Skeletal muscle cell (primary cell): Measurements from ENCODE around the gene MRPS7.
A peak's percentile ranks its signal among the peaks of the same experiment; 100 is the strongest.

Experiments used
- DNase-seq: peaks from one replicate; pipeline ENCODE4 v3.0.0-alpha.2; 2010; ENCODE audit warnings: low read depth
- H3K4me3 ChIP-seq: 2 replicates; pipeline ENCODE4 v1.5.1; 2011; ENCODE audit warnings: low read depth, mild to moderate bottlenecking, control low read depth, low read length, moderate library complexity

Gene MRPS7

GRCh38 chr17:75261336-75262111 is at the start of gene MRPS7, which contains the start of gene GGA3:
Gene MRPS7 (plus strand): TSS chr17:75261879. CDS start chr17:75261901, 22 bp downstream.
Gene GGA3 (minus strand): TSS chr17:75261606. CDS start chr17:75261587, 19 bp downstream.
- peak within 1 kb of the TSS; percentile 68 for H3K4me3 ChIP-seq
- peak; percentile 69 for DNase-seq

DNA sequence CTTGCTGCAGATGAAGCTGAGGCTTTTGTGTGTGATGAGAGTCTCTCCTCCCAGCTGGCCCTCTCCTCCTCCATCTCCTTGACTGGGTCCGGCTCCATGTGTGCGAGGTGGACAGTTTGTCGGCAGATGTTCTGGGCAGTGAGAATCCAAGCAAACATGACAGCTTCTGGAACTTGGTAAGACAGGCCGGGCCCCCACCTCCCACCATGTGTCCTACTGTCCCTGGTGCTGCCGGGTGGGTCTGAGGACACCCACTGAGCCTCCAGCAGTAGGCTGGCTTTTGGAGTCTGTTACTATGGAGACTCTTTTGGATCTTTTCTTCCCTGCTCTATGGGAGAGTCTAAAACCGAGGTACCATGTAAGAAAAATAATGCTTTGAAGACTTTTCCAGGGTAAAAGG is 43.5 kb upstream of the MRPS7 start:
- DNase-seq: no peak
- no peak overlapping the region for H3K4me3 ChIP-seq

GRCh38 chr17:75219815-75220214 is 41.9 kb upstream of the MRPS7 start:
- no peak overlapping the region for H3K4me3 ChIP-seq
- DNase-seq: no peak

DNA sequence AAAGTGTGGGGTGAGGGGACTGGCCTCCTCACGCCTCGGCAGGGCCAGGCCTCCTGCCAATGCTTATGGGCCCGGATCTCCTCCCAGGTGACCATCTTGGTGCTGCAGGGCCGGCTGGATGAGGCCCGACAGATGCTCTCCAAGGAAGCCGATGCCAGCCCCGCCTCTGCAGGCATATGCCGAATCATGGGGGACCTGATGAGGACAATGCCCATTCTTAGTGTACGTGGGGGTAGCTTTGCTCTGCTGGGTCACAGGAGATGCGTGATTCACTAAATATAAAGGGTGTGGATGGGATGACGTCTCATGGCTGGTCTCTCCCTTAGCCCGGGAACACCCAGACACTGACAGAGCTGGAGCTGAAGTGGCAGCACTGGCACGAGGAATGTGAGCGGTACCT is 36.7 kb upstream of the MRPS7 start:
- no peak overlapping the region for H3K4me3 ChIP-seq

GRCh38 chr17:75227729-75228128 is 34.0 kb upstream of the MRPS7 start:
- DNase-seq: no peak
- no peak overlapping the region for H3K4me3 ChIP-seq

More for the DNA sequence above, 36.7 kb upstream of the MRPS7 start:
- DNase-seq: no peak

GRCh38 chr17:75228305-75228704 is 33.4 kb upstream of the MRPS7 start:
- H3K4me3 ChIP-seq: no peak overlapping the region
- no peak for DNase-seq

GRCh38 chr17:75228847-75229246 is 32.8 kb upstream of the MRPS7 start:
- DNase-seq: no peak
- no peak overlapping the region for H3K4me3 ChIP-seq

- no peak for DNase-seq
- H3K4me3 ChIP-seq: no peak overlapping the region
Measured at GRCh38 chr17:75231071-75231470, 30.6 kb upstream of the MRPS7 start.

- H3K4me3 ChIP-seq: no peak overlapping the region
- DNase-seq: no peak
Measured at GRCh38 chr17:75231741-75232464, 29.8 kb upstream of the MRPS7 start.

DNA sequence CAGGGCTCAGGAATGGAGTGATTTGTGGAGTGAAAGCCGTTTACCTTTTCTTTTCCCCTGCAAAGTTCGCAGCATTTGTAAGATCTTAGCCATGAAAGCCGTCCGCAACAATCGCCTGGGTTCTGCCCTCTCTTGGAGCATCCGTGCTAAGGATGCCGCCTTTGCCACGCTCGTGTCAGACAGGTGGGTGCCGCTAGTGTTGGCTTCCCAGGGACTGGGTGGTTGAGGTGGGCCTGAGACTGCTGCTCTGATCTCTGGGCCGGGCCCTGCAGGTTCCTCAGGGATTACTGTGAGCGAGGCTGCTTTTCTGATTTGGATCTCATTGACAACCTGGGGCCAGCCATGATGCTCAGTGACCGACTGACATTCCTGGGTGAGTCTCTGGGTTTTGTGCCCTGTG is 28.9 kb upstream of the MRPS7 start:
- no peak for DNase-seq
- H3K4me3 ChIP-seq: no peak overlapping the region

DNA sequence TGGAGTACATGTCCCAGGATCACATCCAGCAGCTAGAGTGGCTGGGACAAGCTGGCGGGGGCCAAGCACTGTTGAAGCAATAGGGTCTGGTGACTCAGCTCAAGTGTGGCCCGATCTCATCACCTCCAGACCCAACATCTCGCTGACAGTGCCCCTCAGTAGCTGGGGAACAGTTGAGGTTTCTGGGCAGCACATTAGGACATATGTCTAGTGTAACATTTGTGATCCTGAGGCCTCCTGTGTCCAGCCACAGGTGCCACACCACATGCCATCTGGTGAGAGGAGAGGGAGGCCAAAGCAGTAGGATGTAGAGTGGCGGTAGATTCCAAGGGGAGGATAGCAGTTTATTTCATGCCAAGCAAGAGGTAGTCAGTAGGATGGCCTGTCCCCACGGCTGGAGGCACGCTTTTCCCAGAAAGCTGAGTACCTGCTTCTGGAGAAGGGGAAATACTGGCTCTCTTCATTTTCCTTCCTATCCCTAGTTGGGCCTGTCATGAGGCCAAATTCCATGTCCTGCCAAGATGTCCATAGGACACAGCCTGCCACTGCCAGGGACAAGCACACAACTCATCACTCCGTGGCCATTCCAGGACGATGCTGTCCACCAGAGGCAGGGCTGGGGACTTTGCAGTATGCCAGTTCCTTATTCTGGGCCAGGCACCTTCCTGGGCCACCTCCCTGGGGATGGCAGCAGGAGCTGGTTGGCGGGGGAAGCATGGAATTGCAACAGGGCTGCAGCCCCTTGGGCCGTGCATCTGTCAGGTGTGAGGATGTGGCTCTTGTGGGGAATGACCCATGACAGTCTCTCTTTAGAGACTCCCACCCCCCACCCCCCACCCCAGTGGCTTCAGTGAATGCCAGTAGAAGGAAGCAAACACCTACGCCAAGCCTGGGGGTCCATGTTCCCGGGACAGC is 24.3 kb upstream of the MRPS7 start:
- no peak overlapping the region for H3K4me3 ChIP-seq

GRCh38 chr17:75238020-75238580 is 23.6 kb upstream of the MRPS7 start:
- DNase-seq: no peak
- H3K4me3 ChIP-seq: no peak overlapping the region

More for the DNA sequence above, 24.3 kb upstream of the MRPS7 start:
- no peak for DNase-seq

GRCh38 chr17:75238684-75239191 is 22.9 kb upstream of the MRPS7 start:
- H3K4me3 ChIP-seq: no peak overlapping the region
- no peak for DNase-seq

- no peak for DNase-seq
- H3K4me3 ChIP-seq: no peak overlapping the region
Measured at GRCh38 chr17:75239214-75239613, 22.5 kb upstream of the MRPS7 start.

DNA sequence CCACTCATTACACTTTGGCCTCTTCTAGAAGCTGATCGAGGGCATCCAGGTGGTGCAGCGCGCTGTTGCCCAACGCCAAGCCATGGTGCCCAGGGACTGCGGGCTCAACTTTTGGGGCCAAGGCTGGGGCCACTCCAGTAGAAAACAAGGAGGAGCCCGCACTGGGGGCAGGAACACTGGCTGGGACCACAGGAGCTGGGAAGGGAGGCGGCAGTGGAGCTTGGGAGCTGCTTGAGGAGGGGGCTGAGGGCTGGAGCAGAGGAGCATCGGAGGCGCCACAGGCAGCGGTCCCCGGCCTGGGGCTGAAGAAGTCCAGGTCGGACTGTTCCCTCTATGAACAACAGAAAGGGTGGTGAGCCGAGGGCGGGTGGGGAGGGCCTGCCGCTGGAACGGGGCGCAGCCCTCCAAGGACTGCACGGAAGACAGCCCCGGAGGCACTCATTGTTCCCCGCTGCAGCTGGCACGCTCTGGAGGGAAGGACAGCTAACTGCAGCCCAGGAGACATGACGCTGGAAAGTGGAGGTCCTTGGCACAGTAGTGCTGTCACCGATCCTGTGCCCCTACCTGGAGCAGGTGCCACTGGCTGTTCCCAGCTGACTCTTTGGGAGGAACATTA is 21.8 kb upstream of the MRPS7 start:
- no peak for DNase-seq
- H3K4me3 ChIP-seq: no peak overlapping the region

GRCh38 chr17:75240394-75241142 is 21.1 kb upstream of the MRPS7 start:
- no peak for DNase-seq
- no peak overlapping the region for H3K4me3 ChIP-seq

GRCh38 chr17:75241143-75241430 is 20.6 kb upstream of the MRPS7 start:
- DNase-seq: no peak

DNA sequence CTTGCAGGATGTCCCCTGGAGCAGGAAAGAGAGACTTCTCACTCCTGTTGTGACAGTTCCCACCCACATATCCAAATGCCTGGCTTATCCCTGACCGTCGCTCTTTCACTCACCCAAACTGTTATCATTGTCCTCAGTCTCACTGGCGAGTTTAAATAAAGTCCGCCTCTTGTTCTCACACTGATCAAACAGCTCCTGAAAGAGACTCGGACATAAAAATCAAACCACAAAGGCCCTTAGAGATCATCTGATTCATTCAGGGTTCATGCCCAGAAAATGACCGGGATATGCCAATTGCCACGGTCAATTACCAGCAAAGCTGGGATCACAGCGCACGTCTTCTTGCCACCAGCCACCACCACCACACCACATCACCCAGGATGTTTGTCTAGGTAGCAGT is 20.2 kb upstream of the MRPS7 start:
- H3K4me3 ChIP-seq: no peak overlapping the region
- DNase-seq: no peak

More at GRCh38 chr17:75241143-75241430, 20.6 kb upstream of the MRPS7 start:
- no peak overlapping the region for H3K4me3 ChIP-seq
